Ramos (cell line): ENCODE results near the gene TMEM72.

ENCODE experiments used
- in situ Hi-C: fragments of 300-500 bp; cut with MboI; formaldehyde crosslinking; loops from one replicate; pipeline ENCODE4 v1.14.3; 2022; ENCODE audit warnings: low sequenced_read_pairs; ENCODE audit not compliant: unreplicated experiment

The TMEM72 gene

DNA sequence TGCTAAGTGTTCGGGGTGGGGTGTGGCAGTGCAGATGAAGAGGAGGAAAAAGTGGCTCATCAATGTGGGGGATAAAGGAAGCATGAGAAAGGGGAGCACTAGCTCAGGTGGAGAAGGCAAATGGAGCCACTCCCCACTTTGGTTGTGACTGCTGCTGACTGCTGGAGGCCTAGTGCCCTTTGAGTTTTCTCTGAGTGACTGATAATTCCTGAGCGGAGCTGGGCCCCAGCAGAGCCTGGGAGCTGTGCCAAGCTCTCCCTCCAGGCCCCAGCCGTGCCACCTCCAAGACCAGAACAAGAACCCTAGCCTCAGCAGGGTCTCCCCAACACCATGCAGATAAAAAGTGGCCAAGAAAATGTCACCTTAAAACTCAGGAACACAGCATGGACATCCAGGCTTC is 38.8 kb downstream of the TMEM72 start:
- in situ Hi-C loops: no loop called here

DNA sequence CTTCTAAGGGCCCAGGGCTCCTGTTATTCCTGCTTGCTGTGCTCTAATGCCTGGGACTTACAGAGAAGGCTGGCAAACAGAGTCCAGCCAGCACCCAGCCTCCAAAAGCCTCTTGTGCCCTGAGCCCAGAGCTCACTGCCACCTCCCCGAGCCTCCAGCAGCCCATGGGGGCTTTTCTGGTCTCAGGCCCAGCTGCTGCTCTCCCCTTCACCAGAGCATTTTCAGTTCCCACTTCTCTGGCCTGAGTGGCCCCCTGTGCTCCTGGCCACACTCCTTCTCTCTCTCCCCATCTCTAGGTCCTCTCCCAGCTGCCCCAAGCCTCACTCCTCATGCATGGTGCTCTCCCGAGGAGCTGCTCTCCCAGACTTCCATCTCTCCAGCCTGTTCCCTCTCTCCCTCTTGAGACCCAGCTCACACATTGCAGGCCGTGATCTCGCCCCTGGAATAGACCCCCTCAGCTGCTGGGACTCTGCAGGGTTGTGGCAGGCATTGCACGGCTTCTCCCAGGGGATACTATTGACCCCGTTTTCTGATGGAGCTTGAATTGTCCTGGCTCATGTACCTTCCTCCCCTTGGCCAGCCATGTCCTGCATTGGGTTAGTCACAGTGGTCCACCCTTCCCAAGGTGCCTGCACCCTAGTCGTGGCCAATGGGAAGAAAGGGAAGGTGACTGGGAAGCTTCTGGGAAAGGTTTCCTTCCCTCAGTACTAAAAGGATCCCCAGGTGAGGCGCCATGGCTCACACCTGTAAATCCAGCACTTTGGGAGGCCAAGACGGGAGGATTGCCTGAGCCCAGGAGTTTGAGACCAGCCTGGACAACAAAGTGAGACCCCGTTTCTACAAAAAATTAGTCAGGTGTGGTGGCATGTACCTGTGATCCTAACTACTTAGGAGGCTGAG is 39.4 kb downstream of the TMEM72 start:
- in situ Hi-C loops: no loop called here

DNA sequence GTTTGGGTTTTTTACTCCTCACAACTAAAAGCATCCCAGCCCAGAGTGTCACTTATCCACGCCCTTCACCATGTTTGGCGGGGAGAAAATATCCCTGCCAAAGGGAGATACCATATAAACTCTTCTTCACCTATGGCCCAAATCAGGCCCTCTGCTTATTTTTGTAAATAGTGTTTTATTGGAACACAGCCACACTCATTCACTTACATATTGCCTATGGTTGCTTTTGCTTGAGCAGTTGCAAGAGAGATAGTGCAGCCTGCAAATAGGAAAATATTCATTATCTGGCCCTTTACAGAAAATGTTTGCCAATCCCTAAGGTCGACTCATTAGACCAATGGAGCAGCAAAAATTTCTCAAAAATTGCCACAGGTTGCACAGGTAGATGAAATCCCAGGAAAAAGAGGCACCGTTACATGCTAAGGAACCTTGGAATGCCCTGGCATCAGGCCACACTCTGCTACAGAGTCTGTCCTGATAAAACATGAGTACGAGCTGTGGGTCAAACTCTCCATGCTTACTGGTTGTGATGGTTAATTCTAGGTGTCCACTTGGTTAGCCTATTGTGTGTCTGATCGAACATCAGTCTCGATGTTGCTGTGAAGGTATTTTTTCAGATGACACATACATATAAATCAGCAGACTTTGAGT is 40.6 kb downstream of the TMEM72 start:
- in situ Hi-C loops: no loop called here

DNA sequence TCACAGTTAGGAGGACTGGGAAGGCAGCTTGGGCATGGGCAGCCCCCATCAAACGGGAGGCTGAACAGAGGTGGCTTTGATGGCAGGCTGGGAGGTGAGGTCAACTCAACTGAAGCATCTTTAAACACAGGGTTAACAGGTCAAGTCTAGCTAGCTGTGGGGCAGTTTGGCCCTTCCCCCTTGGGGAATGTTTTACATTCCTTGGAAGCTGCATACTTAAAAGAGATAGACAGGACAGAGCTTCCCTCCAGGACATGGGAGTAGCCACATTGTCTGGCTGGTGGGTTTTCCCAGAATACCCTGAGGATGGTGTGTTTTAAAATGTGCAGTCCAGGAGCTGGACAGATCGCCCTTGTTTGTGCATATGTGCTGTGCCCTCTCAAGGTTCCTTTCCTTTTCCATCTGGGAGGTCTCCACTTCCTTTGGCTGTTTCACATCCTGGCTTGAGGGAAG is 41.7 kb downstream of the TMEM72 start:
- in situ Hi-C loops: no loop called here

DNA sequence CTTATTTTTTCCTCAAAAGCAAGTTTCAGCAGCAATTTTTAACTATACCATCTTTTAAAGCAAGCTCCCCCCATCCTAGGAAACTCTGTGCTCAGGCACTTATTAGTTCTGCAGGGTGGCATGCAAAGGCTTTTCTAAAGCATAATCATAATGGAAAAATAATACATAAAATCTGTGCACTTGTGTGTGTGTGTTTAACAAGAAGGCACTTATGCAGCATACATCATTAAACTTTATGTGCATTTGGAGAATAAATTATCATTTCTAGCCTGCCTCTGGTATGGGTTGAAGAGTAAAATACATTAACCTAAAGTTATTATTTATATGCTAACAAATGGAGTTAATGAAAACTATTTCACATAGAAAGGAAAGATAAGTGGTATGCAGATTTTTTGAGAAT is 42.9 kb downstream of the TMEM72 start:
- in situ Hi-C loops: no loop called here

DNA sequence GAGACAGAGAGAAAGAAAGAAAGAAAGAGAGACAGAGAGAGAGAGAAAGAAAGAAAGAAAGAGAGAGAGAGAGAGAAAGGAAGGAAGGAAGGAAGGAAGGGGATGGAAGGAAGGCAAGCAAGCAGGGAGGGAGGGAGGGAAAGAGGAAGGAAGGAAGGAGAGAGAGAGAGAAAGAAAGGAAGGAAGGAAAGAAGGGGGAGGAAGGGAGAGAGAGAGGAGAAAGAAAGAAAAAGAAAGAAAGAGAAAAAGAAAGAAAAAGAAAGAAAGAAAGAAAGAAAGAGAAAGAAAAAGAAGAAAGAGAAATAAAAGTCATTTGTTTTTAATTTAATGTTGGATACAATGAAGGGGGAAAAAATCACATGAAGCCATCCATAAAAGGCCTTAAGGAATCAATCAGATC is 43.8 kb downstream of the TMEM72 start:
- in situ Hi-C loops: no loop called here

DNA sequence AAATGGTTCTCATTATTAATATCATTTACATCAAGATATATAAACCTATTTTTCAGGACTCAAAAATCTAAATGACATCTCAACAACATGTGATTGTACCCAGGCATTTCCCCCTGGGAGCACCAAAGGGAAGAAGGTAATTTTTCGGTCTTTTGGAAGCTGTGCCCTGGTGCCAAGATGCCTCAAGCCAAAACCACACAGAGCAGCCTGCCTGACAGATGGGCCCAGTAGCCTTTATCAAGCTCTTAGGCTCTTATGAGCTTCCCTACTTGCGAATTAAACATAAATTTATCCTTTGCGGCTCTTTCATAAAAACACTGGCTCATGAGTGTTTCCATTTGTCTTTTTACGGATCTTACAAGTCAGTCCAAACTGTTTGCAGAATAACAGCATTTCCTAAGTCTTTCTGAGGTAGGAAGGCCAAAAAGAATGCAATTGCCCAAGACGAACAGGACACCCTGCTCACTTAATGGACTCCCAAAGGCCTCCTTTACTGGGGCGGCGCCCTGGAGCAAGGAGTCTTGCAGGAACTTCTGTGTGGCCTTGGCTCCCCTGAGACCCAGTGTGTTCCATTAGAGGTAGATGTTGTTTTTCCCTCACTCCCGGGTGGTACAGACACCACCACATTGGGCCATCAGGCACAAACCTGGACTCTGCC is 44.4 kb downstream of the TMEM72 start:
- in situ Hi-C loops: no loop called here

DNA sequence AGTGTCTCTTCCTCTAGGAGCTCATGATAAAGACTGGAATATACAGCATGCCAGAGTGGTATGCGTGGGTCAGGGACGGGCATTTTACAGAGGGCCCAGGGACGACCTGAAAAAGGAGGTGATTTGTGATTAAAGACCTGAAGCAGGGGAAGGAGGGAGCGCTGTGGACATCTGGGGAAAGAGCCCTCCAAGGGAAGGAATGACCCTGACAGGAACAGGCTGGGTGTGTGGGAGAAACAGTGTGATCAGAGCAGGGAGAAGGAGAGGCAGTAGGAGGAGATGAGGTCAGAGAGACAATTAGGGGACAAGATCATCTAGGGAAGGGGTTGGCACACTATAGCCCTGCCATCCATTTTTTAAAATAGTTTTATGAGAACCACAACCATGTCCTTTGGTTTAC is 45.1 kb downstream of the TMEM72 start:
- in situ Hi-C loops: no loop called here

DNA sequence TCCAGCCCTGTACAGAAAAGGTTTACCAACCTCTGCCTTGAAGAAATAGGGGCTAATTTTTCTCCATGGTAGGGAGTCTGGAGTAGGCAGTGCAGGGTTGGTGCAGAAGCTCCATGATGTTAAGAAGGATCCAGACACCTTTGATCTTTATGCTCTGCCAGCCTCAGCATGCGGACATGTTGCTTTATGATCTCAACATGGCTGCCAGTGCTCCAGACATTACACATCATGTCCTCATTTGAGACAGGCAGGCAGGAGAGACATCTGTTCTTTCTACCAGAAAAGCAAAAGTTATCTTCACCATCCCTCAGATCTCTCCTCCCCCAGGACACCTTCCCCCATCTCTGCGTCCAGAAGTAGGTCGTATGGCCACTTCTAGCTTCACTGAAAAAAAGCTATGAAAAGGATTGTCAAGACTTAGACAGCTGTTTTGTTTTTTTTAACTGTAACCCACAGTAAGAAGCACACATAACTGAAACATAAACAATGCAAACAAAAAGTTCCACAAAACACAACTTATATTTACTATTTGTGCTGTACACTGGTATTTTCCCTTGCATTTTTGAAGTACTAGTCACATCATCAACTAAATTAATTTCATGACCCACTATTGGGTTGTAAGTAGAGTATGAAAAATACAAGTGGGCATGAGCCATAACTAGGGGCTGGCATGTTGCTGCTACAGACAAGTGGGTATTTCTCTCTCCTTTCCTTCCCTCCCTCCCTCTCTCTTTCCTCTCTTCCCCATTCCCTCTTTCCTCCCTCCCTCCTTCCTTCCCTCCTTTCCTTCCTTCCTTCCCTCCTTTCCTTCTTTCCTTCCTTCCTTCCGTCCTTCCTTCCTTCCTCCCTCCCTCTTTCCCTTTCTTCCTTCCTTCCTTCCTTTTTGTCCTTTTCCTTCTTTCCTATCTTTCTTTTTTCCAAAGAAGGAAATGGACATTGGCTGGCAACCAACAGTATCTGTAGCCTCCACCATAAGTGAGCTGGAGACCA is 45.9 kb downstream of the TMEM72 start:
- in situ Hi-C loops: no loop called here

DNA sequence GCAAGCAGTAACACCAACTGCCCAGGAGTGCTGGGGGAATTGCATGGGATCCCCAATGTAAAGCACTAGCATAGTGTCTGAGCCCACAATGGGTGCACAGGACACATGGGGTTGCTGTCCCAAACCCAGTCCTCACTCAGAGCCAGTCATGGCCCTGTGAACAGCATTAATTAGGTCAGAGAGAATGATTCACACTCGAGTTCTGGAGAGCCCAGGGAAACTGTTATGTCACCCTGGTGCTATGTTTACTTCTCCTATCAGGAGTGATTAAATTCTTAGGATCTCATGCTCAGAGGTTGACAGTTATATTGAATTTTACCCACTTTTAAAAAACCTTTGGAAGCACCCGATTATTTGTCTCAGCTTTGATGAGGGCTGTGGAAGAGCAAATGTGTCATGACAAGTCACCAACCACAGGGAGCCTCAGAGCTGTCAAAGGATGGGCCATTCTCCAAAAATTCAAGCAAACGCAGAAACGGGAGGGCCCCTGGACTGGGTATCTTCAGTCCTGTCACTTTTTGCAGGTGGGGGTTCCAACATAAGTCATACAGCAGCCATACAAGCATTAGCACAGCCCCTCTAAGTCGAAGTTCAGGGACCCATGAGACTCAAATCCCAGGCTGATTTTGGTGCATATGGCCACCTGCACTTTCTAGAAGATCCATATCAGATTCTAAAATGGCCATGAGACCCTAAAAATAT is 47.2 kb downstream of the TMEM72 start:
- in situ Hi-C loops: no loop called here

DNA sequence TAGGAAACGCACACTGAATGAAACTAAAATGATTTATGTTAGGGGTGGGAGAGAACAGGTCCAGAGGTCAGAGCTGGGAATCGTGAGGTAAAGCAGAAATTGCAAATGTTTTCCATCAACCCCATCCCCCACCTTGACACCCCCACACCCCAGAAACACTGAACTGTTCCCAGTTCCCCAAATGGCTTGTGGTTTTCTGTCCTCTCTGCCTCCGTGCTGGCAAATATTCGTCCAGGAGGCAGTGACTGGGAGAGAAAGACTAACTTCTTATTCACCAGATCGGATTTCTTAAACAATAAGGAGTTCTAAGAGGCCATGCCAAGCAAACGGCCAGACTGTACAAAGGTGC is 47.7 kb downstream of the TMEM72 start:
- in situ Hi-C loops: no loop called here

DNA sequence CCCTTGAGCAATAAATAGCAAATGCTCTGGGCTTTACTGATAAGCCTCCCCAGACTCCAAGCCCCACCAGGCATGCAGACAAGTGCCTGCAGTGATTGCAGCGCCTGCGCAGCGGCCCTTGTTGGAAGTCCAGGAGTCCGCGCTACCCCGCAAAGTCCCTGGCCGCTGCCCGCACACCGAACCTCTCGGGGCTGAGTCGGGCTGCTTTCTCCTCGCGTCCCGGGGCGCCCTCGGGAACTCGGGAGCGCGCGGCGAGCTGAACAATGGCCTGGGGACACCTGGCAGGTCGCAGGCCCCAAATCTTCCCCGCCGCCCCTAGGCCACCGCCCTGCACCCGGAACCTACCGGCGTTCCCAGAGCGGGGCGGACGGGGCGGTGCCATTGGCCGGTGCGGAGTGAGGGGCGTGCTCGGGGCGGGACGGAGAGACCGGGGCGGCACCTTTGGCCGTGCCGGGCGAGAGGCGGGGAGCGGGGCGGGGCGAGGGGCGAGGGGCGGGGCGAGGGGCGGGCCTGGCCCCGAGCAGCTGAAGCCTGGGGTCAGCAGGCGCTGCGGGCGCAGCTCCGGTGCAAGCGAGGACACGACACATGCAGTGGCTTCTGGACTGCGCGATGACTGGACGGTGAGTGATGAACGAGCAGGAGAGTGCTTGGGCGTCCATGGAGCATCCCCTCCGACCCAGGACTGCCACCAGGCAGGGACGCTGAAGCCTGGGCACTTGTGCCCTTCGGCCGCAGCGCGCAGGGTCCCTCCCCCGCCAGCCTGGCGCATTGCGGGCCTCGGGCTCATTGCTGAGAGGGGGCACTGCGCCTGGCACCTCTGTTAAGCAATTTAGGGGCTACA is 48.3 kb downstream of the TMEM72 start, which contains the start of gene RASSF4:
Gene RASSF4, plus strand, starts transcription at position 556 of the 841 bp plus-strand sequence. CDS start 10,401 bp downstream, outside the sequence.
- in situ Hi-C loops: no loop called here

DNA sequence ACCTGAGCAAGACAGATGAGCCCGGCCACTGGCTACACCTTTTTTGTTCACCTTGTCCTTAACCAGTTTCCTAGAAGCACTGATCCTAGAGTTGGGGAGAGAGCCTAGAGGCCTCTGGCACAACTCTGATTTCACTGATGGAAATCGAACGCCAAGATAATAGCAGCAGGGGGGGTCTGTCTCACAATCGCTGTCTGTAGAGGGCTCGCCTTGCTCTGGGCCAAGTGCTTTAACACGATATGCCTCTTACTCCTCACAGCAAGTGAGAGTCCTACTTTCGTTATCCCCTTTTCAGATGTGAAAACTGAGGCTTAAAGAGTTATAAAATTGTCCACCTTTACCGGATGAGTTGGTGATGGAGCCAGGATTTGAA is 48.9 kb downstream of the TMEM72 start:
- in situ Hi-C loops: no loop called here

DNA sequence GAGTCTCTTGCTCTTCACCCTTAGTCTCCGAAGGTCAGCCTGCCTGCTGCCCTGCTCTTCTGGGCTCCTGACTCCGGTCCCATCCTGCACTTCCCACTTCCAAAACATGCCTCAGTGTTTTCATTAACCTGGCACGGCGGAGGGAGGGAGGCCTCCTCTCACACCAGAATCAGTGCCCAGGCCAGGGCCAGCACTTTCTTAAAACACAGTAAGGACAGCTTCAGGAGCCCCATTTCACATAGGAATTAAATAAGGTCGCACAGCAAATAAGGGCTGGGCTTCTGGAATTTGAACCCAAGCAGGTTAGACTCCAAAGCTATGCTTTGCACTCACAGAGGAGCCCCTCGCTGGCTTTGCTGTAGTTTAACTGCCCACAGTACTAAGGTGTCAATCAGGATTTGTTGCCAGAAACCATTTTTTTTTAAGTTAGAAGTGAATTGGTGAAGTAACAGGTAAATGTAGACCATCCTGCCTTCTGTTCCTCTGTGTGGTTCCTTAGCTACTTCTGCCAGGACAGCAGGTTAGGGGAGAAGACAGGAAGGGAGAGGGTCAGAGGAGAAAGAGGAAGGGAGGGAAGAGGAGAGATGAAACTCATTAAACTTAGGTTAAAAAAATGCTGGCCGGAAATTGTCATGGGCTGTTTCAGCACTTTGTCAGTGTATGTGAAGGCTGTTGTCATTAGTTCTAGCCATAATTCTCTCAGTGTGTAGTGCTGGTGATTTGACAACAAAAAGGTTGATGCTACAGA is 49.5 kb downstream of the TMEM72 start:
- in situ Hi-C loops: no loop called here

DNA sequence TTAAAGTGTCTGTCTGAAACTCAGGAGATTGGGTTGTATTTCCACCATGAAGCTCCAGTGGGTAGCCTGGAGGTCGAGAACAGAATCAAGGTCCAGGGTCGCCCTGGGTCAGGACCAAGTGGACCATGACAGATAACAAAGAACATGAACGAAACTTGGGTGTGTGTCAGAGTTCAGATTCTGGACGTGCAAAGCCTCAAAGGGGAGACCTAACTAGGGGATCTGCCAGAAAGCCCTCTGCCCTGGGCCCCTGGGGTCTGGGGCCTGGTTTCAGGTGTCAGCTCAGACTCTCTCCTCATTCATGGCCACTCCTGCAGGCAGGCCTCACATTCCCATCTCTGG is 50.1 kb downstream of the TMEM72 start:
- in situ Hi-C loops: no loop called here

DNA sequence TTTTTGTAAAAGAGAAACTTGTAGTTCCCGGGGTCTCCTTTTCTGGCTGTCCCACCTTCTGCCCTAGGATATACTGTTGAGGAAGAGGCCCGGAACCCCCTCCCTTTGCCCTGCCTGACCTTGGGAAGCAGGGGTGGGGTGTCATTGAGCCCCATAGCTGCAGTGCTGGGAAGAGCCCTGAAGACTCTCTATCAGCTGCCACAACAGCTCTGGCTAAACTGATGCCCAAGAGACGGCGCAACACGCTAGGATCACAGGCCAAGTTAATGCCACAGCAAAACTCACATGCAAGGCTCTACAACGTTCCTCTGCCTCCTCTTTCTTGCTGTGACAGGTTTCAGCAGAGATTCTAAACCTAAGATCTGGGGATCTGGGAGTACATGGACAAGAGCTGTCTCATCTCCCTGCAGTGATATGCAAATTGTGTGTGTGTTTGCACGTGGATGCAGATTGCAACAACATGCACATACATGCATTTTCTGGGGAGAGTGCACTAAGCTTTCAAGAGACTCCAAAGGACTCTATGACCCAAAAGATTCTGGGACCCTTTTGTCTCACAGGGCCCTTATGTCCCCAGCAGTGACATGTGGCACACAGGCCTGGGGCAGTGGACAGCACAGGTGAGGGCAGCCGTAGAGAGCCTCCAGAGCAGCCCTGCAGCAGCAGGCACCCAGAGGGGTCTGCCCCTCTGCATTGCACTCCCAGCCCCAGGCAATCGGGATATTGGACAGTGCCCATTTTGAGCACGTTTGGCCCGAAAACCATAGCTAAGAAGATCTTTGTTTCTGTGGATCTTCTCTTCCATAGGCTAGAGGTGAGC is 51.0 kb downstream of the TMEM72 start:
- in situ Hi-C loops: no loop called here
